Fibroblast of lung (primary cell): ENCODE measurements around the gene INPP5A. TPM values are rescaled to one million over a fixed set of nuclear protein-coding genes. Genes with fewer than 3 reads are reported as not detected.

Experiments
- DNase-seq, 2 donors: peaks; one replicate each; pipeline versions ENCODE4 v3.0.0 to v3.0.0-alpha.2; 2010; ENCODE audit warnings: low read depth in 2 of 2
- H2AFZ ChIP-seq: 2 replicates; pipeline ENCODE4 v1.5.1; 2012; ENCODE audit warnings: low read length, control low read depth, inconsistent platforms
- H3K27ac ChIP-seq: 2 replicates; pipeline ENCODE4 v1.5.1; 2011; ENCODE audit warnings: low read length, control low read depth; ENCODE audit not compliant: insufficient read depth
- H3K27me3 ChIP-seq: 2 replicates; pipeline ENCODE4 v1.5.1; 2011; ENCODE audit warnings: mild to moderate bottlenecking, low read length; ENCODE audit not compliant: control insufficient read depth, insufficient read depth
- H3K36me3 ChIP-seq: 2 replicates; pipeline ENCODE4 v1.5.1; 2011; ENCODE audit warnings: low read length; ENCODE audit not compliant: control insufficient read depth, insufficient read depth
- H3K4me1 ChIP-seq: 2 replicates; pipeline ENCODE4 v1.5.1; 2011; ENCODE audit warnings: low read length; ENCODE audit not compliant: control insufficient read depth, insufficient read depth; ENCODE audit errors: extremely low read depth
- H3K4me2 ChIP-seq: 2 replicates; pipeline ENCODE4 v1.5.1; 2011; ENCODE audit warnings: low read length, control low read depth; ENCODE audit not compliant: insufficient read depth; ENCODE audit errors: extremely low read depth
- H3K4me3 ChIP-seq, 4 experiments: fragments of 200-600 bp in 1 of 4; sonication (generic) in 1 of 4; replicated peaks in 1 of 4; 2 replicates each; pipeline ENCODE4 v1.5.1; 2011 to 2016; ENCODE audit warnings: low read length in 4 of 4, low read depth in 3 of 4, mild to moderate bottlenecking in 3 of 4, control low read depth in 2 of 4, inconsistent platforms in 1 of 4, mixed read lengths in 1 of 4; ENCODE audit not compliant: insufficient read depth in 1 of 4; ENCODE audit errors: control extremely low read depth in 1 of 4
- H3K79me2 ChIP-seq: 2 replicates; pipeline ENCODE4 v1.5.1; 2012; ENCODE audit warnings: mild to moderate bottlenecking, low read length, inconsistent platforms; ENCODE audit not compliant: control insufficient read depth, insufficient read depth
- H3K9ac ChIP-seq: 2 replicates; pipeline ENCODE4 v1.5.1; 2011; ENCODE audit warnings: mild to moderate bottlenecking, low read length, control low read depth; ENCODE audit not compliant: insufficient read depth
- H3K9me3 ChIP-seq: 2 replicates; pipeline ENCODE4 v1.5.1; 2012; ENCODE audit warnings: low read depth, low read length; ENCODE audit not compliant: control insufficient read depth, insufficient read depth
- H4K20me1 ChIP-seq: 2 replicates; pipeline ENCODE4 v1.5.1; 2011; ENCODE audit warnings: low read length; ENCODE audit not compliant: control insufficient read depth, insufficient read depth; ENCODE audit errors: extremely low read depth
- EZH2 ChIP-seq: IDR thresholded peaks from 2 replicates; pipeline ENCODE4 v1.5.1; 2012; ENCODE audit warnings: low read length, control low read depth, mild to moderate bottlenecking; ENCODE audit errors: missing control alignments
- polyA plus RNA-seq, 2 donors: library from polyadenylated mRNA; depleted of rRNA in 1 of 2; stranded (reverse) in 1 of 2; unstranded in 1 of 2; fragments of >200 nt; gene quantifications; 2 replicates each; pipeline ENCODE4 v1.2.1, GENCODE V29; 2011 to 2012; ENCODE audit warnings: missing spikeins in 1 of 2
- total RNA-seq: library from RNA; depleted of rRNA; stranded (reverse); fragments of >200 nt; gene quantifications from 2 replicates; pipeline ENCODE4 v1.2.1, GENCODE V29; 2014
- TF ChIP-seq, protein P1 (sequence below), 2 donors: IDR thresholded peaks in 1 of 2; conservative IDR thresholded peaks in 1 of 2; 1 replicate in 1 of 2; 2 replicates in 1 of 2; pipeline ENCODE4 v1.5.1; 2011 to 2012; ENCODE audit warnings: low read length in 2 of 2, control low read depth in 1 of 2, inconsistent platforms in 1 of 2, low read depth in 1 of 2, mild to moderate bottlenecking in 1 of 2

INPP5A gene
- total and polyA plus RNA-seq, 2 donors (not counting 1 experiment from before 2014, with no cell fraction given), result 24.6 to 39.9 TPM

DNA sequence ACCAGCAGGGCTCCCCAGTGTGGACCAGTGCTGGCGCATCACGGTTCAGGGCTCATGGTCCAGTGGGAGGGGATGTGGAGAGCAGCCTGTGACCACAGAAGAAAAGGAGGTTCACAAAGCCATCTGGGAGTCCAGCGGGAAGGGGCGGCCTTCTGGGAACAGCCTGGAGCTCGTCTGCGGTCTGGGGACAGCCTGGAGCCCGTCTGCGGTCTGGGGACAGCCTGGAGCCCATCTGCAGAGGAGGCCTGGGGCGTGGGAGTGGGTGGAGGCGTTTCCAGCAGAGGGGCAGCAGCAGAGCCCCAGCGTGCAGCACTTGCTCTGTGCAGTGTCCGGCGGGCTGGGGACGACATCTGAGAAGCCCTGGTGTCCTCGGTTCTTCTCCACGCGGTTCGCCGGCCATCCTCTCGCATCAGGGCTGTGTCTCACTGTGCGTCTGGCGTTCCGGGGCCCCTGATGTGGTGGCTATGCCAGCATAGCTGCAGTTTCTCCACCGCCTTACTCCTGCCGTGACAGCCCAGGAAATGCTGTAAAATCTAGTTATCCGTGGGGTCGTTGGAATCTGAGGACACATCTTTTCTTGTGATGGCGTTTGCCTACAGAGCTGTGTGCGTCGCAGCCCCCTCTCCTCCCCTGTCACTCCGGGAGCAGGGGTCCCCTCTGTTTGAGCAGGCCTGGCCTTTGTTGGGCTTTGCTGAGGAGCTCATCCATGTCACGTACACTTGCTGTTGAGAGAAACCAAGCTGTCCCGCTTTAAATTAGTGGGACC is 104.6 kb downstream of the INPP5A start:
- DNase-seq, result no peak
- TF ChIP-seq, protein P1, sequence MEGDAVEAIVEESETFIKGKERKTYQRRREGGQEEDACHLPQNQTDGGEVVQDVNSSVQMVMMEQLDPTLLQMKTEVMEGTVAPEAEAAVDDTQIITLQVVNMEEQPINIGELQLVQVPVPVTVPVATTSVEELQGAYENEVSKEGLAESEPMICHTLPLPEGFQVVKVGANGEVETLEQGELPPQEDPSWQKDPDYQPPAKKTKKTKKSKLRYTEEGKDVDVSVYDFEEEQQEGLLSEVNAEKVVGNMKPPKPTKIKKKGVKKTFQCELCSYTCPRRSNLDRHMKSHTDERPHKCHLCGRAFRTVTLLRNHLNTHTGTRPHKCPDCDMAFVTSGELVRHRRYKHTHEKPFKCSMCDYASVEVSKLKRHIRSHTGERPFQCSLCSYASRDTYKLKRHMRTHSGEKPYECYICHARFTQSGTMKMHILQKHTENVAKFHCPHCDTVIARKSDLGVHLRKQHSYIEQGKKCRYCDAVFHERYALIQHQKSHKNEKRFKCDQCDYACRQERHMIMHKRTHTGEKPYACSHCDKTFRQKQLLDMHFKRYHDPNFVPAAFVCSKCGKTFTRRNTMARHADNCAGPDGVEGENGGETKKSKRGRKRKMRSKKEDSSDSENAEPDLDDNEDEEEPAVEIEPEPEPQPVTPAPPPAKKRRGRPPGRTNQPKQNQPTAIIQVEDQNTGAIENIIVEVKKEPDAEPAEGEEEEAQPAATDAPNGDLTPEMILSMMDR (conservative IDR thresholded peaks at IDR 0.05 in 1 of 2, IDR thresholded peaks at IDR 0.05 in 1 of 2; ENCODE audit: low read depth in 1 of 2, low read length in 2 of 2), result no peak
- no peak for TF ChIP-seq EZH2
- no peaks in the 10 kb centered on the region for H4K20me1 ChIP-seq

DNA sequence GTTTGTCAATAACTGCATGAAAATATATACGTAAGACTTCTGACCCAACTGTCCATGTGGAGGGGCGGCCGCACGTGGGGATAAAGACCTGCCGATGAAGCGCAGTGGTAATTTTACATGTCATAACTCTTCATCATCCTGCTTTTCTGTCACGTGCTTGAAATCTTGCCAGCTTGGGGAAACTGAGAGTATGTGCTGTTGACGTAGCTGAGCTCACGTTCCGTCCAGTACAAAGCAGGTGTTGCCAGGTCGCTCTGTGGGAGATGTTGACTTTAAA is 105.1 kb downstream of the INPP5A start:
- TF ChIP-seq, protein P1 (conservative IDR thresholded peaks at IDR 0.05 in 1 of 2, IDR thresholded peaks at IDR 0.05 in 1 of 2; ENCODE audit: low read depth in 1 of 2, low read length in 2 of 2), result no peak
- no peak for TF ChIP-seq EZH2
- Histone ChIP-seq H2AFZ (no peak overlapping the region), H3K4me1 (no peaks in the 10 kb centered on the region), H3K79me2 (no peaks in the 10 kb centered on the region), H4K20me1 (no peaks in the 10 kb centered on the region), H3K9me3 (no peaks in the 10 kb centered on the region), H3K4me3 (no peak overlapping the region), H3K27me3 (no peaks in the 10 kb centered on the region), H3K36me3 (no peaks in the 10 kb centered on the region), H3K4me2 (no peak overlapping the region), H3K9ac (no peak overlapping the region), H3K27ac (no peak overlapping the region)
- no peak for DNase-seq

More for the DNA sequence above, 104.6 kb downstream of the INPP5A start:
- Histone ChIP-seq H3K4me3 (no peak overlapping the region), H3K79me2 (no peaks in the 10 kb centered on the region), H3K9me3 (no peaks in the 10 kb centered on the region), H3K27me3 (no peaks in the 10 kb centered on the region), H3K9ac (no peak overlapping the region), H3K36me3 (no peaks in the 10 kb centered on the region), H3K27ac (no peak overlapping the region), H3K4me1 (no peaks in the 10 kb centered on the region), H3K4me2 (no peak overlapping the region), H2AFZ (no peak overlapping the region)

DNA sequence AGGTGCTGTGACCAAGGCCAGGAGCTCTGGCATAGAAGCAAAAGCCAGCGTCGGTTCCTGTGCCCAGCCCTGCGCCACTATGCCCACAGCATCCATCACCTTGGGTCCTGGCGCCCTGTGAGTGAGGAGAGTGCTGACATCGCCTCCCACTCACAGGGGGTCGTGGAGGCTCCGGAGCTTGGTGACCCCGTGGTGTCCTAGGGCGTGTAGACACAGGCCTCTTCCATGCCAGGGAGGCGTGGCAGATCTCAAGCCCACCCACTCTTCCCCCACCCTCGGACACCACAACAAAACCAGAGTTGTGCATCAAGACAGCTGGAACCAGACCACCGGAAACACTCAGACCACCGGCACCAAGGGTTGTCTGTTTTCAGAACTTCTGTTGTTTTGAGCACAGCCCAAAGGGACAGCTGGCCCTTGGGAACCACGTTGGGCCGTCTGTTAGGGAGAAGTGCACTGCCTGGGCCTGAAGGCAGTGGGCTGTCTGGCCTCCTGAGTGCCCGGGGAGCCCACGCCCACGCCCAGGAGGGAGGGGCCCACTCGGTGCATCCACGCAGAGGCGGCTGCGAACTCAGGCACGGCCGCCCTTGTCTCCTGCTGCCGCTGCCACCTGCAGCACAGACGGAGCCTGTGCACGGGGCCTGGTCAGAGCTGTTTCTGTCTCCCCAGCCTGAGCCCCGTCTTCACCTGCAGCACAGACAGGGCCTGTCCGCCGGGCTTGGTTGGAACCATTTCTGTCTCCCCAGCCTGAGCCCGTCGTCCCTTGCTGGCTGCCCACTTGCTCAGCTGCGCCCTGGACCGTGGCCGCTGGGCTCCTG is 106.3 kb downstream of the INPP5A start:
- no peak for TF ChIP-seq EZH2
- no peak overlapping the region for H3K9ac ChIP-seq
- H4K20me1 ChIP-seq, result no peaks in the 10 kb centered on the region
- H3K9me3 ChIP-seq, result no peaks in the 10 kb centered on the region
- H3K4me3 ChIP-seq, result no peak overlapping the region
- H3K79me2 ChIP-seq, result no peaks in the 10 kb centered on the region
- no peak overlapping the region for H3K4me2 ChIP-seq
- H3K36me3 ChIP-seq, result no peaks in the 10 kb centered on the region
- H3K27me3 ChIP-seq, result no peaks in the 10 kb centered on the region
- no peak for DNase-seq
- no peak overlapping the region for H3K27ac ChIP-seq
- H2AFZ ChIP-seq, result no peak overlapping the region
- no peaks in the 10 kb centered on the region for H3K4me1 ChIP-seq
